GM19193 (cell line): ENCODE results near the gene UGT2B15.
"Not testable (repeated sequence)": the region's sequence is repeated elsewhere in the genome, so short reads cannot be mapped to it uniquely, and the experiment has no call there.

Experiments used
- POLR2A ChIP-seq: IDR thresholded peaks from 4 replicates; pipeline ENCODE4 v1.6.1; 2011; ENCODE audit not compliant: insufficient read depth, insufficient read length; ENCODE audit errors: extremely low read depth

Gene UGT2B15

DNA sequence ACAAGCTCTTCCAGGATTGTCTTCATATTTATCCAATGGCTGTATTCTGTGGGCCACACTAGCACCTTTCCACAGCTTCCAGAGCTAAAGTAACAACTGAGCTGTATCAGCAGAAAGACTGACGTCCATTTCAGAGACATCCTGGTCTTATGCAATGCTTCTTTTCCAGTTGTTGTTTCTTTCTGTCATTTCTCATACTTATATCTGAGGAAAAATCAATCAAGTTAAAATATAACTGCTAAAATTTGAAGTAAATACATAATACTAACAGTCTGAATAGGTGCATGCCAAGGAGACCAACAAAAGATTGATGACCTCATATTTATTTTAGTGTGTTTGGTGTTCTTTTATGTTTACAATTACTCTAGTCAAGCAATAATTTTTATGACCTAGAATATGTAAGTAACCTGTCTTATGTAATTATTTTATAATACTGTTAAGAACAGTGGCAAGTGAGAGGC is at the start of gene UGT2B15:
UGT2B15 (minus strand) TSS at position 174 of the 461 bp plus-strand sequence; CDS start at position 140, 34 bp downstream.
- TF ChIP-seq POLR2A: not testable (repeated sequence)

DNA sequence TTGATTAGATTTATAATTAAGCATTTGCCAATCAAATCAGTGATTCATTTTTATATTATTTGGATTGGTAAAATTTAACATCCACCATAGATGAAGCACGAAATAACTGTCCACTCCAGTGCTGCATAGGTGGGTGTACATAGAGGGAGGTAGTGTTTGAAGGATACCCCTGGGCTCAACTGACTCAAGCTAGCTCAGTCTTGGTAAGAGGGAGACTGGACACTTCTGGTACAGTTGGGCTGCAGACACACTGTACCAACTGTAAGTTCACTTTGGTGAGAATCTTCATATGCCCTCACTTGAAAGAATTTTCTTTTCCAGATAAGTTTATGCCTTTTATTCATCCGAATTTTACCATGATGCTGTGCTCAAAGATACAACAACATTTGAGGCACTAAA is 48.6 kb upstream of the UGT2B15 start:
- TF ChIP-seq POLR2A: no peak

- no peak for TF ChIP-seq POLR2A
Measured at GRCh38 chr4:68718447-68719074, 48.1 kb upstream of the UGT2B15 start.

GRCh38 chr4:68717999-68718398 is 47.5 kb upstream of the UGT2B15 start:
- TF ChIP-seq POLR2A: no peak

GRCh38 chr4:68714400-68714799 is 43.9 kb upstream of the UGT2B15 start:
- no peak for TF ChIP-seq POLR2A

DNA sequence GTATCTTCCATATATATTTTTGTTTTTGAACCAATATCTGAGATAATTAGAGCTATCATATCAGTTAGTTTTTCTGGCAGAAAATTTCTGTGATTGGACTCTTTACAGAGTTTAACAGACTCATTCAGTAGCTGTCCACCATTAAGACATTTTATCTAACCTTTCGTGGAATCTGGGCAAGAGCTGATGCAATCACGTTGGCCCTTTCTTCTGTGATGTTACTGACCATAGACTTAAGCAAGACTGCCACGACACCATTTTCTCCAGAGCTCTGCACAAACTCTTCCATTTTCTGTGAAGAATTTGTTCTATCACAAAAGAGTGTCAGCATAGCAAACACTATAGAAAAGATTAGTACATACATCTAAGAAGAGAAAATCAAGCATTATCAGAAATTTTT is 41.8 kb upstream of the UGT2B15 start:
- no peak for TF ChIP-seq POLR2A

DNA sequence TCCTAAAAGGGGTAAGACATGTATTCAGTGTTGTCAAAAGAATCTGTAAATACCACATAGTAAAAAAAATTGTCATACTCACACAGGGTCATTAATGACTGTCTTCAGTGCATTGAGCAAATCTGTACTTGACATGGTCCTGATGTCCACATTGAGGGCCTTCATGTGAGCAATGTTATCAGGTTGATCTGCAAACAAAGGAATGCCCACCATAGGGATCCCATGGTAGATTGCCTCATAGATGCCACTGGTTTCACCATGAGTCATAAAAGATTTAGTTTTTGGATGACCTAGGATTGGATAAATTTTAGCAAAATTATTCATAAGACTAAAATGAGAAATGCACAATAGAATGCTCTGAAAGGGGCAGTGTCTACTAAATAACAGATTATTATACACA is 38.1 kb upstream of the UGT2B15 start:
- TF ChIP-seq POLR2A: no peak

DNA sequence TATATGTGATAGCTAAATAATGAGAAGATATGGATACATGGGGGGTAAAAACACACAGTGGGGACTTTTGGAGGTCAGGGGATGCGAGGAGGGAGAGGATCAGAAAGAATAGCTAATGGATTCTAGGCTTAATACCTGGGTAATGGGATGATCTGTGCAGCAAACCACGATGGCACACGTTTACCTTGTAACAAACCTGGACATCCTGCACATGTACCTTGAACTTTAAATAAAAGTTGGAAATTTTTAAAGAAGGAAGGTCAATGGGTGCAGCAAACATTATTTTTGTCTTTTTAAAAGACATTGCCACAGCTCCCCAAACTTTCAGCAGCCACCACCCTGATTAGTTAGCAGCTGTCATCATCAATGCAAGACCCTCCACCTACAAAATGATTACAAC is 29.7 kb upstream of the UGT2B15 start:
- no peak for TF ChIP-seq POLR2A

- no peak for TF ChIP-seq POLR2A
Measured at GRCh38 chr4:68693325-68694075, 23.0 kb upstream of the UGT2B15 start.

GRCh38 chr4:68691186-68691585 is 20.7 kb upstream of the UGT2B15 start:
- no peak for TF ChIP-seq POLR2A

- TF ChIP-seq POLR2A: no peak
Measured at GRCh38 chr4:68683034-68683433, 12.6 kb upstream of the UGT2B15 start.

DNA sequence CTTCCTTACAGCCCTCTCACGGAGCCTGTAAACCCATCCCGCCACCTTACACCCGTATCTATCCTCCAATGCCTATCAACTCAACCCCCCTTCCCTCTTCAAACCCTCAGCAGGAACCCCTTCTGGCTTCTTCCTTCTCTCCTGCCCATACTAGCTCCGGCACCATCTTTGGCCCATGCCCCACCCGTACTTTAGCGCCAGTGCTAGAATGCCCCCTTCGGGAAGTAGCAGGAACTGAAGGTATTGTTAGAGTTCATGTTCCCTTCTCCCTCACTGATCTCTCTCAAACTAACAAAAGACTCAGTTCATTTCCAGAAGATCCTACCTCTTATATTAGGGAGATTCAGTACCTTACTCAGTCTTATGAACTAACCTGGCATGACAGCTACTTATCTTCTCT is 2.7 kb upstream of the UGT2B15 start:
- no peak for TF ChIP-seq POLR2A

DNA sequence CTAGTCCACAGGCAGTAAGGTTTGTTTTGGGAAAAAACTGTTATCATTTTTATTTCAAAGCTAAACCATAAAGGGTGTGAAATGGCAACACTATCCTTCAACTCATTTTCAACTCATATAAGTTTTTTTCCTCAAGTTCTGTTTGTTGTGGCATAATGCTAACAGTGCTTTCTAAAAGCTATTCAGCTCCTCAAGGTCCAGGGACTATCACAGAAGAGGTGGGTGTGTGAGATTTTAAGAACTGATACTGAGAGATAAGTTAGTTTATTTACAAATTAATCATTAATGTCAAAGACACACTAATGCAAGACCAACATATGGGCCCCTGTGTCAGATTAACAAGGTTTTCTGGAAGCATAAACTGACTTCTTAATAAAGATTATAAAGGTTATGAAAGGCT is 11.8 kb downstream of the UGT2B15 start:
- TF ChIP-seq POLR2A: no peak

DNA sequence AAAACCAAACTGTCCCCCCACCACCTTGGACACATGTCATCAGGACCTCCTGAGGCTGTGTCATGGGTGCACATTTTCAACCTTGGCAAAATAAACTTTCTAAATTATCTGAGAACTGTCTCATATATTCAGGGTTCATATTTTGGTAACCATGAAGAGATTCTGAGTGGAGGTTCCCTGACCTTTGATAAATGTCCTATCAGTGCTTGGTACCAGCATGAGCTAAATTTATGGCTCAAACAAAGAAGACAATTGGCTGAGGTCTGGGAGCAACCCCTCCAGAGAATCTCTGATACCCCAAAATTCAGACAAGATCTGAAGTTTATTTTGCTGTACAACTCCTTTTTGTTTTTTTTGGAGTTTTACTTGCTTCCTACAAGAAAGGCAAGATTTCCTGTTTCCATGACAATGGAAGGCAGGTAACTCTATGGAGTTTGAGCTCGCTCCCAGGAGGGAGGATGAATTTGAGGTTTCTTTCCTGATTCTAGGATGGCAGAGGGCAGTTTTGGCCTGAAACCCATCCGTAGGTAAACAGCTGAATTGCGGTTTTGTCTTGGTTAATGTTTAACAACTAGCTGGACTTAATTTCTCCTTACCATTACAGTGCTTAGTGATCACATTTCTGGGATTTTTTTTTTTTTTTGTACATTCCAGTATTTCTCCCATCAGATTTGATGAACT is 14.5 kb downstream of the UGT2B15 start:
- no peak for TF ChIP-seq POLR2A

GRCh38 chr4:68654946-68655721 is 15.3 kb downstream of the UGT2B15 start:
- TF ChIP-seq POLR2A: no peak
